GM13976 (cell line): Measurements from ENCODE around the gene SLC1A2.

Experiments
- DNase-seq: peaks from one replicate; pipeline ENCODE4 v3.0.0; 2012; ENCODE audit warnings: low spot score
- in situ Hi-C: fragments of 300-500 bp; cut with MboI; formaldehyde crosslinking; loops from one replicate; pipeline ENCODE4 v1.12.0; 2022; ENCODE audit warnings: low sequenced_read_pairs, mixed read lengths, inconsistent platforms; ENCODE audit not compliant: unreplicated experiment
- TF ChIP-seq, protein P1 (sequence below): IDR thresholded peaks from 2 replicates; pipeline ENCODE4 v1.5.1; 2012; ENCODE audit warnings: borderline replicate concordance, mild to moderate bottlenecking; ENCODE audit not compliant: insufficient read depth; ENCODE audit errors: extremely low read depth, missing control alignments, control extremely low read depth

Gene SLC1A2

GRCh38 chr11:35257281-35257680 is 162.1 kb downstream of the SLC1A2 start:
- DNase-seq = peak; percentile 69
- TF ChIP-seq, protein P1, sequence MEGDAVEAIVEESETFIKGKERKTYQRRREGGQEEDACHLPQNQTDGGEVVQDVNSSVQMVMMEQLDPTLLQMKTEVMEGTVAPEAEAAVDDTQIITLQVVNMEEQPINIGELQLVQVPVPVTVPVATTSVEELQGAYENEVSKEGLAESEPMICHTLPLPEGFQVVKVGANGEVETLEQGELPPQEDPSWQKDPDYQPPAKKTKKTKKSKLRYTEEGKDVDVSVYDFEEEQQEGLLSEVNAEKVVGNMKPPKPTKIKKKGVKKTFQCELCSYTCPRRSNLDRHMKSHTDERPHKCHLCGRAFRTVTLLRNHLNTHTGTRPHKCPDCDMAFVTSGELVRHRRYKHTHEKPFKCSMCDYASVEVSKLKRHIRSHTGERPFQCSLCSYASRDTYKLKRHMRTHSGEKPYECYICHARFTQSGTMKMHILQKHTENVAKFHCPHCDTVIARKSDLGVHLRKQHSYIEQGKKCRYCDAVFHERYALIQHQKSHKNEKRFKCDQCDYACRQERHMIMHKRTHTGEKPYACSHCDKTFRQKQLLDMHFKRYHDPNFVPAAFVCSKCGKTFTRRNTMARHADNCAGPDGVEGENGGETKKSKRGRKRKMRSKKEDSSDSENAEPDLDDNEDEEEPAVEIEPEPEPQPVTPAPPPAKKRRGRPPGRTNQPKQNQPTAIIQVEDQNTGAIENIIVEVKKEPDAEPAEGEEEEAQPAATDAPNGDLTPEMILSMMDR = no peak
- in situ Hi-C loops = no loop called here

GRCh38 chr11:35256296-35256695 is 163.1 kb downstream of the SLC1A2 start:
- DNase-seq = no peak
- in situ Hi-C loops = no loop called here
- TF ChIP-seq, protein P1 = no peak

DNA sequence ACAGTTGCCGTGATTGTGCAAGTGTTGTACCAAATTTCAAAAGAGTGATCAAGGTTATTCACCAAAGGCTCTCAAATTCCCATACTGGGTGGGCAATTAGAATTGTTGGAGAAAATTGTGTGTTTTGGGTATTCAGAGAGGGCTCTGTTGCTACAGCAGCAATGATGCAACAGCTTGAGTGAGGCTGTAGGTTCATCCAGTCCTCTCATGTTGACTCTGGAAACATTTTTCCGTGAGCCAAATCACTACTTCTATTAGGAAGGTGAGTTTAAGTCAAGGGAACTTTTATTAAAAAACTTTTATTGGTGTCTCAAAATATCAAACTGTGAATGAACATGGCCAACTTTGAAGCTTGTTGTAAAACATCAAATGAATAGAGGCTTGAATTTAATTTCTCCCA is 163.8 kb downstream of the SLC1A2 start:
- TF ChIP-seq, protein P1 = no peak
- no peak for DNase-seq
- in situ Hi-C loops = no loop called here

DNA sequence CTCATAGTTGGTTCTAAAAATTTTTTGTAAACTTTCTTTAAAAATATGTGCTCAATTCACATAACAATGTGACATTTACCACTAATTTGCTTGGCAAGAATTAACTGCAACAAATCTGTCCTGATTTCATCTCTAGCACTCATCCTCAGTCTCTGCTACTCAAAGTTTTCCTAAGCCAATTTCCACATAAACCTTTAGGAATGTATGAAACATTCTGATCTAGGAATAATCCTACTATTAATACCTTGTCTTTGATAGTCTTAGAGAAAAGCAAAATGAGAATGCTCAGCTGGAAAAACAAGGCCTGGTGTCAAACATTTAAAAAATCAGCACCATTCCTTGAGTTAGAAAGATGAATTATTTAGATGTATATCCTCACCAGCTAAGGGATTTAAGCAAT is 166.1 kb downstream of the SLC1A2 start:
- DNase-seq = no peak
- TF ChIP-seq, protein P1 = no peak
- in situ Hi-C loops = no loop called here

- TF ChIP-seq, protein P1 = no peak
- in situ Hi-C loops = no loop called here
- DNase-seq = no peak
These were observed 168.7 kb downstream of the SLC1A2 start for GRCh38 chr11:35250621-35251020.

- TF ChIP-seq, protein P1 = no peak
- in situ Hi-C loops = no loop called here
- no peak for DNase-seq
These were observed 169.2 kb downstream of the SLC1A2 start for GRCh38 chr11:35250192-35250591.
